ENCODE data around the gene KRT77.

DNA sequence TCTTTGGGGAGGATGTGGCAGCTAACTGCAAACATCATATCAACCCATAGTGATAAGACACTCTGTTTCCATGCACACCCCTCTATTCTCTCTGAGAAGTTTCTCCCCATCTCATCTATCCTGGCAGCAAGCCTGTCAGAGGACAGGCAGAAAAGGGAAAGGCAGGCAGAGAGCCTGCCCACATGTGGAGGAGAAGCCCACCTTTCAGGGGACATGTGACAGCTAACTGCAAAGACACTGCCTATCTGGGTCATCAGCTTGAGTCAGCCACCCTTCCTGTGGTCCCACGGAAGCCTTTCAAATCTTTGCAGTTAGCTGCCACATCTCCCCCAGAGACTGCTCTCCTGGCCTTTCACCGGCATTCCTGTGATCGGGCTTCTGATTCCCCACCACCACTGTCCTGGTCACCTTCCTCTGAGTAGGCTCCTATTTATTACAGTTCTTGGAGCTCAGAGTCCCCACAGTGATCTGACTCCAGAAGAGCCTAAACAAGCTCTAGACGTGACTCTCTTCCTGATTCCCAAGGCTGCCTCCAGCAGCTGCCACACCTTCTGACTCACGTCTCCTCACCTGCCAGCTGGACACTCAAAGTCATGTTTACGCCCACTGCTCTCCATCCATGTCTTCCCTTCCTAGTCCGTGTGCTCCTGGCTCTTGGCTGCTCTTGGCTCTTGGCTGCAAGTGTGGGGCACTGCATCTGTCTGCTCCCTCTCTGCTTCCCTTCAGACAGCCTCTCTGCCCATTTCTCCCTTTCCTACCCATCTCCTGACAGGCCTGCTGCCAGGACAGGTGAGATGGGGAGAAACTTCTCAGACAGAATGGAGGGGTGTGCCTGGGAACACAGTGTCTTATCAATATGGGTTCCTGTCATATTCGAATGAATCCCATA, 15.6 kb downstream of the KRT77 start:
- TF ChIP-seq EP300 (conservative IDR thresholded peaks at IDR 0.05; ENCODE audit: poor library complexity, severe bottlenecking): no peak
- no peak for TF ChIP-seq RAD21 (conservative IDR thresholded peaks at IDR 0.05)
- TF ChIP-seq, protein P1, sequence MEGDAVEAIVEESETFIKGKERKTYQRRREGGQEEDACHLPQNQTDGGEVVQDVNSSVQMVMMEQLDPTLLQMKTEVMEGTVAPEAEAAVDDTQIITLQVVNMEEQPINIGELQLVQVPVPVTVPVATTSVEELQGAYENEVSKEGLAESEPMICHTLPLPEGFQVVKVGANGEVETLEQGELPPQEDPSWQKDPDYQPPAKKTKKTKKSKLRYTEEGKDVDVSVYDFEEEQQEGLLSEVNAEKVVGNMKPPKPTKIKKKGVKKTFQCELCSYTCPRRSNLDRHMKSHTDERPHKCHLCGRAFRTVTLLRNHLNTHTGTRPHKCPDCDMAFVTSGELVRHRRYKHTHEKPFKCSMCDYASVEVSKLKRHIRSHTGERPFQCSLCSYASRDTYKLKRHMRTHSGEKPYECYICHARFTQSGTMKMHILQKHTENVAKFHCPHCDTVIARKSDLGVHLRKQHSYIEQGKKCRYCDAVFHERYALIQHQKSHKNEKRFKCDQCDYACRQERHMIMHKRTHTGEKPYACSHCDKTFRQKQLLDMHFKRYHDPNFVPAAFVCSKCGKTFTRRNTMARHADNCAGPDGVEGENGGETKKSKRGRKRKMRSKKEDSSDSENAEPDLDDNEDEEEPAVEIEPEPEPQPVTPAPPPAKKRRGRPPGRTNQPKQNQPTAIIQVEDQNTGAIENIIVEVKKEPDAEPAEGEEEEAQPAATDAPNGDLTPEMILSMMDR (IDR thresholded peaks at IDR 0.05; ENCODE audit: poor library complexity, severe bottlenecking): no peak
- no peak for TF ChIP-seq POLR2AphosphoS5 (IDR thresholded peaks at IDR 0.05)

All from neural cell (in vitro differentiated cells).